ENCODE data around the gene EPHA4.

- no peak for TF ChIP-seq CTCF (conservative IDR thresholded peaks at IDR 0.05 in 1 of 2, IDR thresholded peaks at IDR 0.05 in 1 of 2; ENCODE audit: low read depth in 1 of 2, low read length in 2 of 2)
- TF ChIP-seq EZH2 (IDR thresholded peaks at IDR 0.05; ENCODE audit: low read length, missing control alignments): no peak
These were observed 151.9 kb downstream of the EPHA4 start for GRCh38 chr2:221420245-221420644.

Data from fibroblast of lung (primary cell).